ENCODE data around the gene ZNF598. TPM values are rescaled to one million over a fixed set of nuclear protein-coding genes. Genes with fewer than 3 reads are reported as not detected.

The ZNF598 gene
- total and polyA plus RNA-seq, 2 experiments from 2014 or later: 8.5 to 48.6 TPM

GRCh38 chr16:1966460-1966859 lies 43.2 kb downstream of the ZNF598 start, which contains the start of gene RNF151:
RNF151 (plus strand) TSS chr16:1966856; CDS start chr16:1966882, 26 bp downstream.
- H3K27ac Mint-ChIP-seq: no peak within 1 kb of the TSS
- H3K79me2 ChIP-seq (replicated peaks; ENCODE audit: insufficient read depth): peaks cover 39% of the 10 kb centered on the region
- TF ChIP-seq ETS1 (IDR thresholded peaks at IDR 0.05) (no peak), CTCF (conservative IDR thresholded peaks at IDR 0.05; ENCODE audit: low read depth in 2 of 2) (no peak), NANOG (IDR thresholded peaks at IDR 0.05; ENCODE audit: borderline replicate concordance) (no peak), EZH2 (IDR thresholded peaks at IDR 0.05; ENCODE audit: low read depth, unreplicated experiment) (no peak), POLR2AphosphoS5 (IDR thresholded peaks at IDR 0.05; ENCODE audit: low read depth) (no peak), ZNF114 (CRISPR knock-in tag; IDR thresholded peaks at IDR 0.05) (no peak), ZNF331 (CRISPR knock-in tag; IDR thresholded peaks at IDR 0.05; ENCODE audit: low read depth) (no peak), JUNB (IDR thresholded peaks at IDR 0.05; ENCODE audit: unreplicated experiment) (no peak), EZH2phosphoT487 (IDR thresholded peaks at IDR 0.05; ENCODE audit: unreplicated experiment) (no peak), CREB1 (CRISPR knock-in tag; IDR thresholded peaks at IDR 0.05; ENCODE audit: low read depth) (no peak), STAT1 (IDR thresholded peaks at IDR 0.05; ENCODE audit: unreplicated experiment) (no peak), REST (IDR thresholded peaks at IDR 0.05; ENCODE audit: unreplicated experiment) (no peak)
- TF ChIP-seq, protein P1, sequence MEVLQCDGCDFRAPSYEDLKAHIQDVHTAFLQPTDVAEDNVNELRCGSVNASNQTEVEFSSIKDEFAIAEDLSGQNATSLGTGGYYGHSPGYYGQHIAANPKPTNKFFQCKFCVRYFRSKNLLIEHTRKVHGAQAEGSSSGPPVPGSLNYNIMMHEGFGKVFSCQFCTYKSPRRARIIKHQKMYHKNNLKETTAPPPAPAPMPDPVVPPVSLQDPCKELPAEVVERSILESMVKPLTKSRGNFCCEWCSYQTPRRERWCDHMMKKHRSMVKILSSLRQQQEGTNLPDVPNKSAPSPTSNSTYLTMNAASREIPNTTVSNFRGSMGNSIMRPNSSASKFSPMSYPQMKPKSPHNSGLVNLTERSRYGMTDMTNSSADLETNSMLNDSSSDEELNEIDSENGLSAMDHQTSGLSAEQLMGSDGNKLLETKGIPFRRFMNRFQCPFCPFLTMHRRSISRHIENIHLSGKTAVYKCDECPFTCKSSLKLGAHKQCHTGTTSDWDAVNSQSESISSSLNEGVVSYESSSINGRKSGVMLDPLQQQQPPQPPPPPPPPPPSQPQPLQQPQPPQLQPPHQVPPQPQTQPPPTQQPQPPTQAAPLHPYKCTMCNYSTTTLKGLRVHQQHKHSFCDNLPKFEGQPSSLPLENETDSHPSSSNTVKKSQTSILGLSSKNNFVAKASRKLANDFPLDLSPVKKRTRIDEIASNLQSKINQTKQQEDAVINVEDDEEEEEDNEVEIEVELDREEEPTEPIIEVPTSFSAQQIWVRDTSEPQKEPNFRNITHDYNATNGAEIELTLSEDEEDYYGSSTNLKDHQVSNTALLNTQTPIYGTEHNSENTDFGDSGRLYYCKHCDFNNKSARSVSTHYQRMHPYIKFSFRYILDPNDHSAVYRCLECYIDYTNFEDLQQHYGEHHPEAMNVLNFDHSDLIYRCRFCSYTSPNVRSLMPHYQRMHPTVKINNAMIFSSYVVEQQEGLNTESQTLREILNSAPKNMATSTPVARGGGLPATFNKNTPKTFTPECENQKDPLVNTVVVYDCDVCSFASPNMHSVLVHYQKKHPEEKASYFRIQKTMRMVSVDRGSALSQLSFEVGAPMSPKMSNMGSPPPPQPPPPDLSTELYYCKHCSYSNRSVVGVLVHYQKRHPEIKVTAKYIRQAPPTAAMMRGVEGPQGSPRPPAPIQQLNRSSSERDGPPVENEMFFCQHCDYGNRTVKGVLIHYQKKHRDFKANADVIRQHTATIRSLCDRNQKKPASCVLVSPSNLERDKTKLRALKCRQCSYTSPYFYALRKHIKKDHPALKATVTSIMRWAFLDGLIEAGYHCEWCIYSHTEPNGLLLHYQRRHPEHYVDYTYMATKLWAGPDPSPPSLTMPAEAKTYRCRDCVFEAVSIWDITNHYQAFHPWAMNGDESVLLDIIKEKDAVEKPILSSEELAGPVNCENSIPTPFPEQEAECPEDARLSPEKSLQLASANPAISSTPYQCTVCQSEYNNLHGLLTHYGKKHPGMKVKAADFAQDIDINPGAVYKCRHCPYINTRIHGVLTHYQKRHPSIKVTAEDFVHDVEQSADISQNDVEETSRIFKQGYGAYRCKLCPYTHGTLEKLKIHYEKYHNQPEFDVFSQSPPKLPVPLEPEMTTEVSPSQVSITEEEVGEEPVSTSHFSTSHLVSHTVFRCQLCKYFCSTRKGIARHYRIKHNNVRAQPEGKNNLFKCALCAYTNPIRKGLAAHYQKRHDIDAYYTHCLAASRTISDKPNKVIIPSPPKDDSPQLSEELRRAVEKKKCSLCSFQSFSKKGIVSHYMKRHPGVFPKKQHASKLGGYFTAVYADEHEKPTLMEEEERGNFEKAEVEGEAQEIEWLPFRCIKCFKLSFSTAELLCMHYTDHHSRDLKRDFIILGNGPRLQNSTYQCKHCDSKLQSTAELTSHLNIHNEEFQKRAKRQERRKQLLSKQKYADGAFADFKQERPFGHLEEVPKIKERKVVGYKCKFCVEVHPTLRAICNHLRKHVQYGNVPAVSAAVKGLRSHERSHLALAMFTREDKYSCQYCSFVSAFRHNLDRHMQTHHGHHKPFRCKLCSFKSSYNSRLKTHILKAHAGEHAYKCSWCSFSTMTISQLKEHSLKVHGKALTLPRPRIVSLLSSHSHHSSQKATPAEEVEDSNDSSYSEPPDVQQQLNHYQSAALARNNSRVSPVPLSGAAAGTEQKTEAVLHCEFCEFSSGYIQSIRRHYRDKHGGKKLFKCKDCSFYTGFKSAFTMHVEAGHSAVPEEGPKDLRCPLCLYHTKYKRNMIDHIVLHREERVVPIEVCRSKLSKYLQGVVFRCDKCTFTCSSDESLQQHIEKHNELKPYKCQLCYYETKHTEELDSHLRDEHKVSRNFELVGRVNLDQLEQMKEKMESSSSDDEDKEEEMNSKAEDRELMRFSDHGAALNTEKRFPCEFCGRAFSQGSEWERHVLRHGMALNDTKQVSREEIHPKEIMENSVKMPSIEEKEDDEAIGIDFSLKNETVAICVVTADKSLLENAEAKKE (CRISPR knock-in tag; IDR thresholded peaks at IDR 0.05): no peak

More at GRCh38 chr16:1966460-1966859, 43.2 kb downstream of the ZNF598 start, which contains the start of gene RNF151:
- no peaks in the 10 kb centered on the region for H3K27me3 ChIP-seq (ENCODE audit: insufficient read depth)
- H3K4me3 ChIP-seq: peak within 1 kb of the TSS; percentile 100
- peak within 1 kb of the TSS; percentile 98 for H3K4me2 ChIP-seq
- H3K9me3 Mint-ChIP-seq: peaks cover 9% of the 10 kb centered on the region; the same call in 2 of the 3 replicates
- H3K4me1 ChIP-seq (ENCODE audit: insufficient read depth): peaks cover 31% of the 10 kb centered on the region; the same call in 1 of the 2 replicates
- H2AFZ ChIP-seq: no peak within 1 kb of the TSS
- ATAC-seq: no peak
- peaks cover 21% of the 10 kb centered on the region for H4K20me1 ChIP-seq (replicated peaks; ENCODE audit: insufficient read depth)
- no peak for DNase-seq (ENCODE audit: low spot score)
- H3K4me3 Mint-ChIP-seq: peak within 1 kb of the TSS; percentile 91
- peaks cover 25% of the 10 kb centered on the region for H3K36me3 ChIP-seq (ENCODE audit: insufficient read depth)
- no peaks in the 10 kb centered on the region for H3K9me2 ChIP-seq (ENCODE audit: insufficient read depth)
- H3K4me1 Mint-ChIP-seq: peaks cover 28% of the 10 kb centered on the region
- peaks cover 25% of the 10 kb centered on the region for H3F3A ChIP-seq (replicated peaks; ENCODE audit: low read depth)
- H3K27ac ChIP-seq (ENCODE audit: low read depth): no peak within 1 kb of the TSS
- peaks cover 33% of the 10 kb centered on the region for H3K36me3 Mint-ChIP-seq (ENCODE audit: low read depth)
- H3K27me3 Mint-ChIP-seq (ENCODE audit: insufficient read depth, low read depth, poor library complexity): peaks cover 43% of the 10 kb centered on the region

Data from GM23338 (cell line).